GM06990 (cell line): ENCODE measurements around the gene FHIT.

Source experiments
- DNase-seq: peaks from one replicate; pipeline ENCODE4 v3.0.0-alpha.2; 2011; ENCODE audit not compliant: insufficient read length; ENCODE audit errors: extremely low read depth
- H3K27me3 ChIP-seq: replicated peaks from 2 replicates; pipeline ENCODE4 v1.6.0; 2011; ENCODE audit warnings: low read length; ENCODE audit not compliant: control insufficient read depth, insufficient read depth
- H3K36me3 ChIP-seq: 2 replicates; pipeline ENCODE4 v1.5.1; 2011; ENCODE audit warnings: low read length; ENCODE audit not compliant: control insufficient read depth, insufficient read depth
- H3K4me3 ChIP-seq: replicated peaks from 2 replicates; pipeline ENCODE4 v1.5.1; 2011; ENCODE audit warnings: low read depth, mild to moderate bottlenecking, control low read depth, low read length
- TF ChIP-seq, protein P1 (sequence below): IDR thresholded peaks from 2 replicates; pipeline ENCODE4 v1.5.1; 2011; ENCODE audit warnings: low read length, control low read depth, mild to moderate bottlenecking, inconsistent platforms; ENCODE audit not compliant: insufficient read depth, poor library complexity, severe bottlenecking

FHIT gene

DNA sequence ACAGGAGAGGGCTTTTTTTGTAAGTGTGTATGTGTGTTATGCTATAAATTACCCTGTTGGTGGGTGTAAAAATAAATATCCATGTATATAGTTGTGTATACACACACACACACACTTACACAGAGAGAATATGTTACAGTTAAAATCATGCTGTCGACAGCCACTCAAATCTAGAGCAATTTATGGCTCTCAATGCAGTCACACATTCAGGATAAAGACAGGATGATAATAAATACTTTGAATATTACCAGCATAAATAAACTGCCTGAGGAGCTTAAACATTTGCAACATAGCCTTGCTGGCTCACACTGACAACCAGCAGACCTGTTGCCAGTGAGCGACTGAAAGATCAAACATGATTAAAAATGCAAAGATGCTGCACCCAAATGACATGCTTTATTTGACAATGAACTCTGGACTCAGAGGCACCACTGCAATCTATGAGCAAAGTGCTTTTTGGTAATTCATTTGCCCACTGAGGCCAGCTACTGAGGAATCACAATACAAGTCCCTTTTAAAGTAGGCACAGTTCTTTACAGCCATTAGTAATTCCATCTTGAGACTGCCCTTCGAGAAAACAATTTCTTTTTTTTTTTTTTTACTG, 458.9 kb downstream of the FHIT start:
- TF ChIP-seq, protein P1, sequence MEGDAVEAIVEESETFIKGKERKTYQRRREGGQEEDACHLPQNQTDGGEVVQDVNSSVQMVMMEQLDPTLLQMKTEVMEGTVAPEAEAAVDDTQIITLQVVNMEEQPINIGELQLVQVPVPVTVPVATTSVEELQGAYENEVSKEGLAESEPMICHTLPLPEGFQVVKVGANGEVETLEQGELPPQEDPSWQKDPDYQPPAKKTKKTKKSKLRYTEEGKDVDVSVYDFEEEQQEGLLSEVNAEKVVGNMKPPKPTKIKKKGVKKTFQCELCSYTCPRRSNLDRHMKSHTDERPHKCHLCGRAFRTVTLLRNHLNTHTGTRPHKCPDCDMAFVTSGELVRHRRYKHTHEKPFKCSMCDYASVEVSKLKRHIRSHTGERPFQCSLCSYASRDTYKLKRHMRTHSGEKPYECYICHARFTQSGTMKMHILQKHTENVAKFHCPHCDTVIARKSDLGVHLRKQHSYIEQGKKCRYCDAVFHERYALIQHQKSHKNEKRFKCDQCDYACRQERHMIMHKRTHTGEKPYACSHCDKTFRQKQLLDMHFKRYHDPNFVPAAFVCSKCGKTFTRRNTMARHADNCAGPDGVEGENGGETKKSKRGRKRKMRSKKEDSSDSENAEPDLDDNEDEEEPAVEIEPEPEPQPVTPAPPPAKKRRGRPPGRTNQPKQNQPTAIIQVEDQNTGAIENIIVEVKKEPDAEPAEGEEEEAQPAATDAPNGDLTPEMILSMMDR = no peak
- Histone ChIP-seq H3K4me3 (no peak overlapping the region), H3K27me3 (no peaks in the 10 kb centered on the region), H3K36me3 (no peaks in the 10 kb centered on the region)
- no peak for DNase-seq

DNA sequence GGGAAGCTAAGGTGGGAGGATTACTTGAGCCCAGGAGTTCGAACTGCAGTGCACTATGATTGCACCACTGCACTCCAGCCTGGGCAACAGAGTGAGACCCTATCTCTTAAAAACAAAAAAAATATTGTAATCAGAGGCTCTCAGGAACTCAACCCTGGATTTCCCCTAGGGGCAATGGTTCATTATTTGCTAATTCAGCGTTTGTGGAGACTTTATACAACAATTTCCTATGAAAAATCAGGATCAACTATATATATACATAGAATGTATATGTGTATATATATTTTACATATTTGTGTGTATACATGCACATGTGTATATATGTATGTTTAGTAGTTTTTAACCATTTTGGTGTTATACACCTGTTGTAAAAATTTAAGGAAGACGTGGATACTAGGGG, 463.1 kb downstream of the FHIT start:
- Histone ChIP-seq H3K27me3 (no peaks in the 10 kb centered on the region), H3K36me3 (no peaks in the 10 kb centered on the region), H3K4me3 (no peak overlapping the region)
- TF ChIP-seq, protein P1 = no peak
- no peak for DNase-seq

DNA sequence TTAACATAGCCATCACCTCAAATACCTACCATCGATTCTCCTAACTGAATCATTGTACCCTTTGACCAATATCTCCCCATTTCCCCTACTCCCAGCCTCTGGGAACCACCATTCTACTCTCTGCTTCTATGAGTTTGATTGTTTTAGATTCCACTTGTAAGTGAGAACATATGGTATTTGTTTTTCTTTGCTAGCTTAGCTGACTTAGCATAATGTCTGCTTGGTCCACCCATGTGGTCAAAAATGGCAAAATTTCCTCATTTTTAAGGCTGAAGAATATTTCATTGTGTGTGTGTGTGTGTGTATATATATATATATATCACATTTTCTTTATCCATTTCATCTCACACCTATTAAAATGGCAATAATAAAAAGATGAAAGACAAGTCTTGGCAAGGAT, 469.3 kb downstream of the FHIT start:
- no peak overlapping the region for H3K4me3 ChIP-seq
- TF ChIP-seq, protein P1 = no peak
- DNase-seq = no peak

DNA sequence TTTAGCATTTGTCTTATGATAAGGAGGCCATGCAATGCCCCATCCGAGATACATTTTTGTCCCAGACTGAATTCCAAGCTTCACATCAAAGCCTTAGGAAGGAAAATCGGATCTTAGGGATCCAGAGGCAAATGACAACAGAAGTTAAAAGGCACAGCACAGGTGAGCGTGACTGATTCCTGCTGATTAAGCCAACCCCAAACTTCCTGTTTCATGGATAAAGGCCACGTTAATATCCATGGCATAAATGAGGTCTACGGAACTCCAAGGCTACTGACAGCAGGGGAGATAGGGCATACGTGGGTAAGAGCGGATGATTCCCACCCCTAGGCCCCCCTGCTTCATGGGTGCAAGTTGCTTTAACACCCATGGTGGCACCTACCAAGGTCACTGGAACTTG, 471.6 kb downstream of the FHIT start:
- Histone ChIP-seq H3K27me3 (no peaks in the 10 kb centered on the region), H3K36me3 (no peaks in the 10 kb centered on the region), H3K4me3 (no peak overlapping the region)
- TF ChIP-seq, protein P1 = no peak
- DNase-seq = no peak

More for the DNA sequence above, 469.3 kb downstream of the FHIT start:
- no peaks in the 10 kb centered on the region for H3K27me3 ChIP-seq
- no peaks in the 10 kb centered on the region for H3K36me3 ChIP-seq

DNA sequence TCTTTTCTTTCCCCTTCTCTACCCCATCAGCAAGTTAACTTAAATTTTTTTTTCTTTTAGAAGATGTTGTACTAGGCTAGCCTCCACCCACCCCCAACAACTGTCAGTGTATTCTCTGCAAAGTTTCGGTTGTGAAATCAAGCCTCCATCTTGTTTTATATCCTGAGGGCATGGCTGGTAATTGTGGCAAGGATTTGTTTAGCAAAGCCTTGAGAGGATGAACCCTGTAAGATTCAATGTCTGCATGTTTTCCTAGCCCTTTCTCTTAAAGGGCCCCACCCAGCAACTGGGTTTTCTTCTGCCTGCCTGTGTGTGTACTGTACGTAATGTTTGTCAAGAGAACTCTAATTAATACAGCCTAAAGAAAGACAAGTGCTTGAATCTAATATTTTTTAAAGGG, 475.3 kb downstream of the FHIT start:
- DNase-seq = no peak
- H3K4me3 ChIP-seq = no peak overlapping the region
- TF ChIP-seq, protein P1 = no peak
- H3K36me3 ChIP-seq = no peaks in the 10 kb centered on the region
- H3K27me3 ChIP-seq = no peaks in the 10 kb centered on the region

DNA sequence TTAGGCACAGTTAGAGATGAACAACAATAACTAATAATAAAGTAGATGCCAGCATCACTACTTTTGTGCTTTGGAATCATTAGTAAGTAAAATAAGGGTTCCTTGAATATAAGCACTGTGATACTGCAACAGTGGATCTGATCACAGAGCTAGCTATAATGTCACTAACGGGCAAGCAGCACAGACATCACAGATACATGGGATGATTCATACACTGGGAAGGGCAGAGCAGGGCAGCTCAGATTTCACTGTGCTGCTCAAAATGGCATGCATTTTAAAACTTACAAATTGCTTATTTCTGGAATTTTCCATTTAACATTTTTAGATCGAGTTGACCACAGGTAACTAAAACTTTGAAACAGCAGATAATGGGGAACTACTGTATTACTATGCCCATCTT, 476.6 kb downstream of the FHIT start:
- Histone ChIP-seq H3K27me3 (no peaks in the 10 kb centered on the region), H3K36me3 (no peaks in the 10 kb centered on the region), H3K4me3 (no peak overlapping the region)
- TF ChIP-seq, protein P1 = no peak
- no peak for DNase-seq
